ENCODE measurements around the gene TREML1.

Gene TREML1

DNA sequence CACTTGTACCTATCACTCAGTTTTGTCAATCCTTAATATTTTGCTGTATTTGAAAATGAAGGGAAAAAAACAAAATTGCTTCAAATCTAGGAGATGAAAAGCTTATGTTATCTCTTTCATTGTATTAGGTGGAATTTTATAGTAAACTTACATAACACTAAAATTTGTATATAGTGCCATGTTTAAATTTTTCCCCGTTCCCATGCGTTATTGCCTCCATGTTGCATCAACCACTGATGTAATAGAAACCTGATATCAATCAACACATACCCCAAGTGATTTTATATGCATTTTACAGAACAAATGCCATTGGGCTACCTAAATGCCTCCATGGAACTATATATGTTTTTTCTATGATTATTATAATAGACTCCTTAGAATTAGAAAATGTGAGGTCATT is 23.5 kb upstream of the TREML1 start:
- TF ChIP-seq, protein P1, sequence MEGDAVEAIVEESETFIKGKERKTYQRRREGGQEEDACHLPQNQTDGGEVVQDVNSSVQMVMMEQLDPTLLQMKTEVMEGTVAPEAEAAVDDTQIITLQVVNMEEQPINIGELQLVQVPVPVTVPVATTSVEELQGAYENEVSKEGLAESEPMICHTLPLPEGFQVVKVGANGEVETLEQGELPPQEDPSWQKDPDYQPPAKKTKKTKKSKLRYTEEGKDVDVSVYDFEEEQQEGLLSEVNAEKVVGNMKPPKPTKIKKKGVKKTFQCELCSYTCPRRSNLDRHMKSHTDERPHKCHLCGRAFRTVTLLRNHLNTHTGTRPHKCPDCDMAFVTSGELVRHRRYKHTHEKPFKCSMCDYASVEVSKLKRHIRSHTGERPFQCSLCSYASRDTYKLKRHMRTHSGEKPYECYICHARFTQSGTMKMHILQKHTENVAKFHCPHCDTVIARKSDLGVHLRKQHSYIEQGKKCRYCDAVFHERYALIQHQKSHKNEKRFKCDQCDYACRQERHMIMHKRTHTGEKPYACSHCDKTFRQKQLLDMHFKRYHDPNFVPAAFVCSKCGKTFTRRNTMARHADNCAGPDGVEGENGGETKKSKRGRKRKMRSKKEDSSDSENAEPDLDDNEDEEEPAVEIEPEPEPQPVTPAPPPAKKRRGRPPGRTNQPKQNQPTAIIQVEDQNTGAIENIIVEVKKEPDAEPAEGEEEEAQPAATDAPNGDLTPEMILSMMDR (conservative IDR thresholded peaks at IDR 0.05; ENCODE audit: low read depth, low read length): no peak
- no peak for DNase-seq (ENCODE audit: low read depth)
- no peak overlapping the region for H3K4me3 ChIP-seq (ENCODE audit: low read length)

DNA sequence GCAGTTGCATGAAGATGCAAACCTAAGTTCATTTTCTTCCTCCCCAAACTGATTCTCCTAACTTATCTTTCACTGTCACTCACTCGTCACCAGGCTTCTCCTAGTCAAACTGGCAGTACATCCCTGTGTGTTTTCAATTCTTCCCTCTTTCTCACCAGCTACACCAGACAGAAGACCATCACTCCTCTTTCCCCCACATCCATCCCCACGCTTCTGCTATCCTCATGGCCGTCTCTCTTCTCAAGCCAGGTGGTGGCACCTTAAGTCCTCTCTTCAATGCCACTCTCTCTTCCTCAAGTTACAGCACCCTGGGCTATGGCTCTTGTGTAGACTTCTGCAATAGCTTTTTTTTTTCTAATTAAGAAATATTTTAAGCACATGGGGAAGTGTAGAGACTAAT is 23.1 kb upstream of the TREML1 start:
- TF ChIP-seq, protein P1 (conservative IDR thresholded peaks at IDR 0.05; ENCODE audit: low read depth, low read length): no peak
- no peak overlapping the region for H3K4me3 ChIP-seq (ENCODE audit: low read length)
- DNase-seq (ENCODE audit: low read depth): no peak

DNA sequence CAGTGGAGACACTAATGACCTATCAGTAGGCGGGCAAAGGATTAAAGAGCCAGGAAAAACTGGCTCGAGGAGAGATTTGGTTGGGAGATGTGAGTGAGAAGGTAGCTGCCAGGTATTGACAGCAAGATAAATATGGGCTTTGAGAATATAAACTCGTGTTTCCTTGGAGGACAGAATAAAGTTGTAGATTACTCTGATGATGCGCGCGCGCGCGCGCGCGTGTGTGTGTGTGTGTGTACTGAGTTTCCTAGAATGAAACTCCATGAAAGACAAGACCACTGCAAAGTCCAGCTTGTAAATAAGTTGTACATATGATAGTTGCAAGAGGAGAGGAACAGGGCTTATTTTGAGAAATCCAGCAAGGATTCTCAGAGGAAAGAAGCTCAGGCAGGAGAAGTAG is 22.0 kb upstream of the TREML1 start:
- TF ChIP-seq, protein P1 (conservative IDR thresholded peaks at IDR 0.05; ENCODE audit: low read depth, low read length): no peak
- DNase-seq (ENCODE audit: low read depth): no peak
- no peak overlapping the region for H3K4me3 ChIP-seq (ENCODE audit: low read length)

DNA sequence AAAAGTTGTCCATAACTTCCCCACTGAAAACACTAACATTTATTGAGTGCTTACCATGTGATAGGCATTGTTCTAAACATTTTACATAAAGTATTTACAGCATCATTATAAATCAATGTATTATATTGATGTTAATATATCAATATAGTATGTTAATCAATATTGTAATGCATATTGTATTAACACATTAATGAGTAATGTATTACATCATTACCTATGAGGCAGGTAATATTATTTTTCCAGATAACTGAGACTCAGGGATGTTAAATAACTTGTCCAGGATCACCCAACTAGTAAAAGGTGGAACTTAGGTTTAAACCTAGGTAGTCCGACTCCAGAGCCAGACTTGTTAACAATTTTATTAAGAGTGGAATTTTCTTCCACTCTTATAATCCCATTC is 20.9 kb upstream of the TREML1 start:
- TF ChIP-seq, protein P1 (conservative IDR thresholded peaks at IDR 0.05; ENCODE audit: low read depth, low read length): no peak
- no peak for DNase-seq (ENCODE audit: low read depth)

DNA sequence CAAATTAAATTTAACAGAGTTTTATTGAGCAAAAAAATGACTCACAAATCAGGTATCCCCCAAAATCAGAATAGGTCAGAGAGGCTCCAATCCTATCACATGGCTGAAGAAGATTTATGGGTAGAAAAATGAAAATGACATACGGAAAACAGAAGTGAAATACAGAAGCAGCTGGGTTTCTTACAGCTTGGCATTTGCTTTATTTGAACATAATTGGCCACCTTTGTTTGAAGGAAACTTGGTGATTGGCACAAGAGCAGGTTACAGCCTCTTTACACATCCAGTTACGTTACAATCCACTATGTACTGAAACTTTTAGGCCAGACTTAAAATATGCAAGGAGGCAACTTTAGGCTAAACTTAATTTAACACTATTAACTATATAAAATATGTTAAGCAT is 20.5 kb upstream of the TREML1 start:
- TF ChIP-seq, protein P1 (conservative IDR thresholded peaks at IDR 0.05; ENCODE audit: low read depth, low read length): no peak
- H3K4me3 ChIP-seq (ENCODE audit: low read length): no peak overlapping the region
- DNase-seq (ENCODE audit: low read depth): no peak

More for the DNA sequence above, 20.9 kb upstream of the TREML1 start:
- no peak overlapping the region for H3K4me3 ChIP-seq (ENCODE audit: low read length)

DNA sequence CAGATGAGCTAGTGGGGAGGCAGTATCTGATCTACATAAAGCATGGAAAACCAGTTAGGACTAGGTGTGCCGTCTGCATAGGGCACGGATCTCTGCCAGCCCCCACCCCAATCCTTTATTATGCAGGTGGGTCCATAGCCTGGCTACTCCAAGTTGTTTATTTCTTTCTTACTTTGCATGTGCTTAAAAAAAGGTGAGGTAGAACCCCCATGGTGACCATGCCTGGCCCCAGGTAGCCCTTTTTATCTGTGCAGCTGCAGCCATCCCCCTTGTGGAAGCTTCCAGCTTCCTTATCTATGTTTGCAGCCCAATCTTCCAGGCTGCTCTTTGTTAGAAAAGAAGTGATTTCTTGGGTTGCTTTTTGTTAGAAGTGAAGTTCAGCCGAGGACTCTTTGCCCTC is 17.8 kb upstream of the TREML1 start:
- TF ChIP-seq, protein P1 (conservative IDR thresholded peaks at IDR 0.05; ENCODE audit: low read depth, low read length): no peak
- H3K4me3 ChIP-seq (ENCODE audit: low read length): no peak overlapping the region
- DNase-seq (ENCODE audit: low read depth): no peak

DNA sequence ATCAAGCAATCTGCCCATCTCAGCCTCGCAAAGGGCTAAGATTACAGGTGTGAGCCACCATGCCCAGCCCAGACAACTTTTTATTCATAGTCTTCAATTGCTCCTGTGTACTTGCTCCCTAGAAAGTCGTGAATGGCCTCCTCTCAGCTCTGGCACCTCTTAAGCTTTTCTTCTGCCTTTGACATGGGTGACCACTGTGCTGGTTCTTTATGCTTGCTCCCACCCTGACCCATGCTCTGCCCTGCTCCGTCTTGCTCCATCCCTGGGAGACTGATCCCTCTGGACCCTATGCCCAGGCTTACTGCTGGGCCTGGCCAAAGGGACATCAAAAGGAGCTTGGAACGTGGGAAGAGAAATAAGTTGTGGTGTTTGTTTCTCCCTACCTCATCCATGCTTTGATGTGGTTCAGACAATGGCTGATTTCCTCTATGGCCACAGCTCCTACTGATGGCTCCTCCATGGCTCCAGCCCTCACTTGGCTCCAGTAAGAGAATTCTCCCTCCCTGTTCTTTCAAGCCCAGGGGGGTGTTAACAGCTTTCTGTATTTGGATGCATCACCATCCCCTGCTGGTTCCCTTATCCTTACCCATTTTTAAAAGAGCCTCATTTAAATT is 16.5 kb upstream of the TREML1 start:
- DNase-seq (ENCODE audit: low read depth): no peak
- H3K4me3 ChIP-seq (ENCODE audit: low read length): no peak overlapping the region
- TF ChIP-seq, protein P1 (conservative IDR thresholded peaks at IDR 0.05; ENCODE audit: low read depth, low read length): no peak
